WTC11 (cell line): Measurements from ENCODE around the gene BDH1. TPM values are rescaled to one million over a fixed set of nuclear protein-coding genes. Genes with fewer than 3 reads are reported as not detected.

Experiments used
- ATAC-seq: fragments of 200-7000 bp; cut with Tn5 transposase; 2 replicates; pipeline ENCODE4 v1.10.0; 2021; ENCODE audit warnings: mild to moderate bottlenecking, moderate library complexity
- CTCF ChIA-PET: fragments of 300-600 bp; sonication (Branson Sonifier 250); formaldehyde crosslinking; loops from one replicate; lab custom pipeline; 2021; ENCODE audit warnings: antibody characterized with exemption; lab: Charles Lee
- POLR2A ChIA-PET: fragments of 350-600 bp; sonication (Branson Sonifier 250); formaldehyde crosslinking; loops from one replicate; lab custom pipeline; 2021; ENCODE audit warnings: antibody characterized with exemption; lab: Charles Lee
- DNase-seq: peaks from one replicate; pipeline ENCODE4 v3.0.0; 2021; ENCODE audit warnings: low spot score
- H3K27ac Mint-ChIP-seq: 2 replicates; pipeline ENCODE4 v1.8.0; 2021; ENCODE audit warnings: mixed read lengths
- H3K27me3 Mint-ChIP-seq: 2 replicates; pipeline ENCODE4 v1.8.0; 2021; ENCODE audit warnings: low read depth, mild to moderate bottlenecking, moderate library complexity, mixed read lengths
- H3K36me3 Mint-ChIP-seq: 2 replicates; pipeline ENCODE4 v1.8.0; 2021; ENCODE audit warnings: mixed read lengths
- H3K4me1 Mint-ChIP-seq: 2 replicates; pipeline ENCODE4 v1.8.0; 2022; ENCODE audit warnings: mixed read lengths
- H3K4me3 Mint-ChIP-seq: 2 replicates; pipeline ENCODE4 v1.8.0; 2021; ENCODE audit warnings: mild to moderate bottlenecking, moderate library complexity, mixed read lengths
- H3K9me3 Mint-ChIP-seq: 2 replicates; pipeline ENCODE4 v1.8.0; 2021; ENCODE audit warnings: mixed read lengths
- ATF1 ChIP-seq: sonication (generic); formaldehyde crosslinking; IDR thresholded peaks from 2 replicates; pipeline ENCODE4 v1.8.1; 2023; ENCODE audit warnings: mild to moderate bottlenecking, moderate library complexity, missing genetic modification reagents
- EMX1 ChIP-seq: fragments of 250-450 bp; sonication (Bioruptor Pico); IDR thresholded peaks from 2 replicates; pipeline ENCODE4 v1.8.0; 2021; ENCODE audit warnings: mild to moderate bottlenecking
- GRHL2 ChIP-seq: fragments of 250-450 bp; sonication (Bioruptor Pico); IDR thresholded peaks from 2 replicates; pipeline ENCODE4 v1.8.0; 2022; ENCODE audit warnings: mild to moderate bottlenecking, moderate library complexity; ENCODE audit not compliant: insufficient replicate concordance, severe bottlenecking
- GTF2I ChIP-seq: fragments of 250-450 bp; sonication (Bioruptor Pico); conservative IDR thresholded peaks from 2 replicates; pipeline ENCODE4 v1.4.0; 2021; ENCODE audit warnings: mild to moderate bottlenecking
- JUN ChIP-seq: sonication (generic); formaldehyde crosslinking; IDR thresholded peaks from 2 replicates; pipeline ENCODE4 v1.8.0; 2023; ENCODE audit warnings: mild to moderate bottlenecking, missing genetic modification reagents
- NFE2L1 ChIP-seq: sonication (generic); formaldehyde crosslinking; IDR thresholded peaks from 2 replicates; pipeline ENCODE4 v1.8.1; 2023; ENCODE audit warnings: missing genetic modification reagents
- TEAD4 ChIP-seq: sonication (generic); formaldehyde crosslinking; IDR thresholded peaks from 2 replicates; pipeline ENCODE4 v1.8.0; 2022; ENCODE audit warnings: mild to moderate bottlenecking, missing genetic modification reagents
- ZNF219 ChIP-seq: sonication (generic); formaldehyde crosslinking; IDR thresholded peaks from 2 replicates; pipeline ENCODE4 v1.8.0; 2023; ENCODE audit warnings: missing genetic modification reagents, mild to moderate bottlenecking, borderline replicate concordance
- ZNF396 ChIP-seq: fragments of 250-450 bp; sonication (Bioruptor Pico); IDR thresholded peaks from 2 replicates; pipeline ENCODE4 v1.8.0; 2021; ENCODE audit warnings: mild to moderate bottlenecking, moderate library complexity, borderline replicate concordance
- total RNA-seq: library from RNA; stranded (reverse); gene quantifications from 3 replicates; pipeline ENCODE4 v1.2.3, GENCODE V29; 2021
- TF ChIP-seq, protein P1 (sequence below): sonication (generic); formaldehyde crosslinking; IDR thresholded peaks from 2 replicates; pipeline ENCODE4 v1.8.1; 2022; ENCODE audit warnings: low read depth, mild to moderate bottlenecking, moderate library complexity, missing genetic modification reagents, borderline replicate concordance
- TF ChIP-seq, protein P2 (sequence below): sonication (generic); formaldehyde crosslinking; IDR thresholded peaks from 2 replicates; pipeline ENCODE4 v1.8.1; 2023; ENCODE audit warnings: mild to moderate bottlenecking, missing genetic modification reagents
- TF ChIP-seq, protein P3 (sequence below): fragments of 250-450 bp; sonication (Bioruptor Pico); IDR thresholded peaks from 2 replicates; pipeline ENCODE4 v2.1.2; 2022; ENCODE audit warnings: mild to moderate bottlenecking, moderate library complexity
- TF ChIP-seq, protein P4 (sequence below): fragments of 250-450 bp; sonication (Bioruptor Pico); IDR thresholded peaks from 2 replicates; pipeline ENCODE4 v1.9.0; 2021; ENCODE audit warnings: moderate library complexity, mild to moderate bottlenecking, inconsistent platforms, borderline replicate concordance
- TF ChIP-seq, protein P5 (sequence below): sonication (generic); formaldehyde crosslinking; IDR thresholded peaks from 2 replicates; pipeline ENCODE4 v1.8.0; 2023; ENCODE audit warnings: mild to moderate bottlenecking, missing genetic modification reagents
- TF ChIP-seq, protein P6 (sequence below): sonication (generic); formaldehyde crosslinking; conservative IDR thresholded peaks from 2 replicates; pipeline ENCODE4 v1.8.1; 2023; ENCODE audit warnings: mild to moderate bottlenecking, low read depth, missing genetic modification reagents, moderate library complexity
- TF ChIP-seq, protein P7 (sequence below): fragments of 250-450 bp; sonication (Bioruptor Pico); IDR thresholded peaks from 2 replicates; pipeline ENCODE4 v1.8.0; 2021; ENCODE audit warnings: mild to moderate bottlenecking

BDH1 gene
- total RNA-seq, 1 experiment from 2014 or later: 26.8 TPM

DNA sequence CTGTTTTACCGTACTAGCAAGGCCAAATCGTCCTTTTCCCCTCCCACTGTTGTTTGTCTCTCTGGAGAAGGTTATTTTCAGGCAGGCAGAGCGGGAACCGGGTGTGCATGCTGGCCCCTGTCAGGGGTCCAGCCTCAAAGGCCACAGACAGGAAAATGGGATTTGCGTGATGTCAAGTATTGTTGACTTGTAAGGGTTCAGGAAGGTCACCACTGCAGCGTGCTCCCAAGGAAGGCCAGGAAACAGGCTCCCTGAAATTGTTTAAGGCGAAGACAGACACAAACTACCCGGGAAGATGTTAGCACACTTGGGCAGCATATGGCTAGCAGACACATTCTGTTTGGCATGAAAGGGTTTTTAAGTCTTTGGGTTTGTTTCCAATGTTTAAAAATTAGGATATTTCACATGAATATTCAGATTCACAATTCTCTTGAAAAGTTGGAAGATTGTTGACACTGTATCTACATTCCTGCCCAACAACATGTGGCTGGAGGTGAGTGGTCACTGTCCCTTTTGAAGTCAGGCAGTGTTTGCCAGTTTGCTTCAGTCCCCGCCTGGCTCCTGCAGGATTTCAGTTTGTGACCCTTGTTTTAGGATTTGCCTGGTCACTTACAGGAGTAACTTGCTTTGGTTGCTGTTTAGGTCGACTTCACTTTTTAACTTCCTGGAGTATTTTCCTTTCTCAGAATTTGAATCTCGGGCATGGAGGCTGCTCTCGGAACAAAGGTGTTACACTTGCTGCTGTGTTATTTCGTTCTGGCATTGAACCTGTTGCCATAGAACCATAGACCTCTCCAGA lies 90.4 kb downstream of the BDH1 start (continued):
- TF ChIP-seq, protein P1, sequence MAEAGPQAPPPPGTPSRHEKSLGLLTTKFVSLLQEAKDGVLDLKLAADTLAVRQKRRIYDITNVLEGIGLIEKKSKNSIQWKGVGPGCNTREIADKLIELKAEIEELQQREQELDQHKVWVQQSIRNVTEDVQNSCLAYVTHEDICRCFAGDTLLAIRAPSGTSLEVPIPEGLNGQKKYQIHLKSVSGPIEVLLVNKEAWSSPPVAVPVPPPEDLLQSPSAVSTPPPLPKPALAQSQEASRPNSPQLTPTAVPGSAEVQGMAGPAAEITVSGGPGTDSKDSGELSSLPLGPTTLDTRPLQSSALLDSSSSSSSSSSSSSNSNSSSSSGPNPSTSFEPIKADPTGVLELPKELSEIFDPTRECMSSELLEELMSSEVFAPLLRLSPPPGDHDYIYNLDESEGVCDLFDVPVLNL (CRISPR knock-in tag): no peak
- TF ChIP-seq, protein P2, sequence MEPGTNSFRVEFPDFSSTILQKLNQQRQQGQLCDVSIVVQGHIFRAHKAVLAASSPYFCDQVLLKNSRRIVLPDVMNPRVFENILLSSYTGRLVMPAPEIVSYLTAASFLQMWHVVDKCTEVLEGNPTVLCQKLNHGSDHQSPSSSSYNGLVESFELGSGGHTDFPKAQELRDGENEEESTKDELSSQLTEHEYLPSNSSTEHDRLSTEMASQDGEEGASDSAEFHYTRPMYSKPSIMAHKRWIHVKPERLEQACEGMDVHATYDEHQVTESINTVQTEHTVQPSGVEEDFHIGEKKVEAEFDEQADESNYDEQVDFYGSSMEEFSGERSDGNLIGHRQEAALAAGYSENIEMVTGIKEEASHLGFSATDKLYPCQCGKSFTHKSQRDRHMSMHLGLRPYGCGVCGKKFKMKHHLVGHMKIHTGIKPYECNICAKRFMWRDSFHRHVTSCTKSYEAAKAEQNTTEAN (CRISPR knock-in tag): no peak
- TF ChIP-seq, protein P3, sequence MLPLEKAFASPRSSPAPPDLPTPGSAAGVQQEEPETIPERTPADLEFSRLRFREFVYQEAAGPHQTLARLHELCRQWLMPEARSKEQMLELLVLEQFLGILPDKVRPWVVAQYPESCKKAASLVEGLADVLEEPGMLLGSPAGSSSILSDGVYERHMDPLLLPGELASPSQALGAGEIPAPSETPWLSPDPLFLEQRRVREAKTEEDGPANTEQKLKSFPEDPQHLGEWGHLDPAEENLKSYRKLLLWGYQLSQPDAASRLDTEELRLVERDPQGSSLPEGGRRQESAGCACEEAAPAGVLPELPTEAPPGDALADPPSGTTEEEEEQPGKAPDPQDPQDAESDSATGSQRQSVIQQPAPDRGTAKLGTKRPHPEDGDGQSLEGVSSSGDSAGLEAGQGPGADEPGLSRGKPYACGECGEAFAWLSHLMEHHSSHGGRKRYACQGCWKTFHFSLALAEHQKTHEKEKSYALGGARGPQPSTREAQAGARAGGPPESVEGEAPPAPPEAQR (CRISPR knock-in tag): no peak
- TF ChIP-seq ATF1 (CRISPR knock-in tag): no peak
- TF ChIP-seq TEAD4 (CRISPR knock-in tag): no peak
- TF ChIP-seq, protein P4, sequence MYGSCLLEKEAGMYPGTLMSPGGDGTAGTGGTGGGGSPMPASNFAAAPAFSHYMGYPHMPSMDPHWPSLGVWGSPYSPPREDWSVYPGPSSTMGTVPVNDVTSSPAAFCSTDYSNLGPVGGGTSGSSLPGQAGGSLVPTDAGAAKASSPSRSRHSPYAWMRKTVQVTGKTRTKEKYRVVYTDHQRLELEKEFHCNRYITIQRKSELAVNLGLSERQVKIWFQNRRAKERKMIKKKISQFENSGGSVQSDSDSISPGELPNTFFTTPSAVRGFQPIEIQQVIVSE (CRISPR knock-in tag): no peak
- no peak for TF ChIP-seq EMX1
- TF ChIP-seq GRHL2 (CRISPR knock-in tag): no peak
- TF ChIP-seq, all 79 proteins: peak for 0

DNA sequence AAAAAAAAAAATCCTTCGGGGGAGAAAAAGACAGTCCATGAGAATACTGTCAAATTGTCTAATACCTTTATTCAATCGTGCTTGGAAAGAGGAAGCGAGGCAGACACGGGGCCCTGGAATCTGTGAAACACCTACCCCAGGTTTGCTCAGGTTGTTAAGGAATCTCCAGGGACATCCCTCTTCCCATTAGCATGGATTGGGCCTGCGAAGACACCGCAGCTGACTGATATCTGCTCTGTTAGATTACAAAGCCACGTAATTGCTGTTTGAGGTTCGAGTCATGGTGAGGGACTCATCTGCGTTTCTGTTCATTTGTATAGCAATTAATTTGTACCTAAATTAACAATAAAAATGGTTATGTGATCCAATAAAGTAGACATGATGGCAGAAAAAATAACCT lies 91.0 kb downstream of the BDH1 start:
- Mint-ChIP-seq H3K27me3 (peaks cover 2% of the 10 kb centered on the region; the same call in 1 of the 2 replicates), H3K36me3 (no peaks in the 10 kb centered on the region), H3K9me3 (no peaks in the 10 kb centered on the region), H3K4me1 (peaks cover 43% of the 10 kb centered on the region), H3K4me3 (no peak overlapping the region), H3K27ac (no peak overlapping the region)
- no peak for DNase-seq
- TF ChIP-seq NFE2L1 (CRISPR knock-in tag) (no peak), JUN (CRISPR knock-in tag) (no peak)
- TF ChIP-seq, protein P3 (CRISPR knock-in tag): no peak
- CTCF ChIA-PET: no interaction called here
- peak; percentile 41; the same call in 1 of the 2 replicates for ATAC-seq
- POLR2A ChIA-PET: no interaction called here

DNA sequence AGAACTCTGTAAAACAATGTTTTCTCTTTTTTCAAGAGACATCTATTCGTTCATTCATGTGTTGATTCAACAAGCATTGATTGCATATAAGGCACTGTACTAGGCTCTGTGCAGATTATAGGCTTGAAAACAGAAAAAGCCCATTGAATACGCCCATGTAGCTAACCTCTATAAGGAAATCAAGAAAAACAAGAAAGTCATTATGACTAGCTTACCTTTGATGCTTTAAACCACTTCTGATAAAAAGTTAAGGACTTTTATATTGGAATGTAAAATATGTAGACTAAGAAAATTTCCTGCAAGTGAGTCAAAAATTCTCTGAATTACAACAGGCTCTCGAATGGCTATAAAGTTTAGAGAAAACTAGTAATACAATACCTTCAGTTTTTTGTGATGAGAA lies 92.5 kb downstream of the BDH1 start:
- ATAC-seq (no peak), DNase-seq (no peak)
- H3K36me3 Mint-ChIP-seq: no peaks in the 10 kb centered on the region
- H3K4me3 Mint-ChIP-seq: no peak overlapping the region
- peaks cover 39% of the 10 kb centered on the region for H3K4me1 Mint-ChIP-seq
- POLR2A ChIA-PET: interaction anchor here (0.7 kb wide), 1 partner anchor 14 kb away, joined by 3 read pairs; no protein-coding TSS in a partner anchor
- no peaks in the 10 kb centered on the region for H3K9me3 Mint-ChIP-seq
- peaks cover 2% of the 10 kb centered on the region; the same call in 1 of the 2 replicates for H3K27me3 Mint-ChIP-seq
- H3K27ac Mint-ChIP-seq: no peak overlapping the region
- CTCF ChIA-PET: interaction anchor here (1.0 to 1.4 kb wide), 2 partner anchors 47 to 136 kb away, joined by 3 read pairs; no protein-coding TSS in a partner anchor
- TF ChIP-seq, protein P5, sequence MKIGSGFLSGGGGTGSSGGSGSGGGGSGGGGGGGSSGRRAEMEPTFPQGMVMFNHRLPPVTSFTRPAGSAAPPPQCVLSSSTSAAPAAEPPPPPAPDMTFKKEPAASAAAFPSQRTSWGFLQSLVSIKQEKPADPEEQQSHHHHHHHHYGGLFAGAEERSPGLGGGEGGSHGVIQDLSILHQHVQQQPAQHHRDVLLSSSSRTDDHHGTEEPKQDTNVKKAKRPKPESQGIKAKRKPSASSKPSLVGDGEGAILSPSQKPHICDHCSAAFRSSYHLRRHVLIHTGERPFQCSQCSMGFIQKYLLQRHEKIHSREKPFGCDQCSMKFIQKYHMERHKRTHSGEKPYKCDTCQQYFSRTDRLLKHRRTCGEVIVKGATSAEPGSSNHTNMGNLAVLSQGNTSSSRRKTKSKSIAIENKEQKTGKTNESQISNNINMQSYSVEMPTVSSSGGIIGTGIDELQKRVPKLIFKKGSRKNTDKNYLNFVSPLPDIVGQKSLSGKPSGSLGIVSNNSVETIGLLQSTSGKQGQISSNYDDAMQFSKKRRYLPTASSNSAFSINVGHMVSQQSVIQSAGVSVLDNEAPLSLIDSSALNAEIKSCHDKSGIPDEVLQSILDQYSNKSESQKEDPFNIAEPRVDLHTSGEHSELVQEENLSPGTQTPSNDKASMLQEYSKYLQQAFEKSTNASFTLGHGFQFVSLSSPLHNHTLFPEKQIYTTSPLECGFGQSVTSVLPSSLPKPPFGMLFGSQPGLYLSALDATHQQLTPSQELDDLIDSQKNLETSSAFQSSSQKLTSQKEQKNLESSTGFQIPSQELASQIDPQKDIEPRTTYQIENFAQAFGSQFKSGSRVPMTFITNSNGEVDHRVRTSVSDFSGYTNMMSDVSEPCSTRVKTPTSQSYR (CRISPR knock-in tag): no peak
- TF ChIP-seq ZNF396 (CRISPR knock-in tag) (no peak), ZNF219 (CRISPR knock-in tag) (no peak), GTF2I (CRISPR knock-in tag) (no peak)
- TF ChIP-seq, protein P6, sequence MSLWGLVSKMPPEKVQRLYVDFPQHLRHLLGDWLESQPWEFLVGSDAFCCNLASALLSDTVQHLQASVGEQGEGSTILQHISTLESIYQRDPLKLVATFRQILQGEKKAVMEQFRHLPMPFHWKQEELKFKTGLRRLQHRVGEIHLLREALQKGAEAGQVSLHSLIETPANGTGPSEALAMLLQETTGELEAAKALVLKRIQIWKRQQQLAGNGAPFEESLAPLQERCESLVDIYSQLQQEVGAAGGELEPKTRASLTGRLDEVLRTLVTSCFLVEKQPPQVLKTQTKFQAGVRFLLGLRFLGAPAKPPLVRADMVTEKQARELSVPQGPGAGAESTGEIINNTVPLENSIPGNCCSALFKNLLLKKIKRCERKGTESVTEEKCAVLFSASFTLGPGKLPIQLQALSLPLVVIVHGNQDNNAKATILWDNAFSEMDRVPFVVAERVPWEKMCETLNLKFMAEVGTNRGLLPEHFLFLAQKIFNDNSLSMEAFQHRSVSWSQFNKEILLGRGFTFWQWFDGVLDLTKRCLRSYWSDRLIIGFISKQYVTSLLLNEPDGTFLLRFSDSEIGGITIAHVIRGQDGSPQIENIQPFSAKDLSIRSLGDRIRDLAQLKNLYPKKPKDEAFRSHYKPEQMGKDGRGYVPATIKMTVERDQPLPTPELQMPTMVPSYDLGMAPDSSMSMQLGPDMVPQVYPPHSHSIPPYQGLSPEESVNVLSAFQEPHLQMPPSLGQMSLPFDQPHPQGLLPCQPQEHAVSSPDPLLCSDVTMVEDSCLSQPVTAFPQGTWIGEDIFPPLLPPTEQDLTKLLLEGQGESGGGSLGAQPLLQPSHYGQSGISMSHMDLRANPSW (CRISPR knock-in tag): no peak
- TF ChIP-seq, protein P1 (CRISPR knock-in tag): no peak
- TF ChIP-seq, protein P7, sequence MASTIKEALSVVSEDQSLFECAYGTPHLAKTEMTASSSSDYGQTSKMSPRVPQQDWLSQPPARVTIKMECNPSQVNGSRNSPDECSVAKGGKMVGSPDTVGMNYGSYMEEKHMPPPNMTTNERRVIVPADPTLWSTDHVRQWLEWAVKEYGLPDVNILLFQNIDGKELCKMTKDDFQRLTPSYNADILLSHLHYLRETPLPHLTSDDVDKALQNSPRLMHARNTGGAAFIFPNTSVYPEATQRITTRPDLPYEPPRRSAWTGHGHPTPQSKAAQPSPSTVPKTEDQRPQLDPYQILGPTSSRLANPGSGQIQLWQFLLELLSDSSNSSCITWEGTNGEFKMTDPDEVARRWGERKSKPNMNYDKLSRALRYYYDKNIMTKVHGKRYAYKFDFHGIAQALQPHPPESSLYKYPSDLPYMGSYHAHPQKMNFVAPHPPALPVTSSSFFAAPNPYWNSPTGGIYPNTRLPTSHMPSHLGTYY (CRISPR knock-in tag): no peak
